T-cell (primary cell): ENCODE results near the gene OAS3. TPM values are rescaled to one million over a fixed set of nuclear protein-coding genes. Genes with fewer than 3 reads are reported as not detected.

Experiments used
- ATAC-seq, 4 experiments: fragments of 200-7000 bp in 3 of 4; fragments of 150-1000 bp in 1 of 4; cut with Tn5 transposase; replicated peaks in 1 of 4; 1 replicate in 3 of 4; 2 replicates in 1 of 4; pipeline ENCODE4 v1.10.0; 2021; ENCODE audit warnings: moderate library complexity in 3 of 4, mild to moderate bottlenecking in 2 of 4, moderate number of reproducible peaks in 1 of 4
- CTCF ChIA-PET, 2 donors: fragments of 300-600 bp; sonication (Branson Sonifier 250); formaldehyde crosslinking; loops; one replicate each; lab custom pipeline; 2022; ENCODE audit warnings: antibody characterized with exemption in 2 of 2; lab: Charles Lee
- POLR2A ChIA-PET, 2 donors: fragments of 300-600 bp; sonication (Branson Sonifier 250); formaldehyde crosslinking; loops; one replicate each; lab custom pipeline; 2022; ENCODE audit warnings: antibody characterized with exemption in 2 of 2; lab: Charles Lee
- DNase-seq, 35 experiments: peaks; one replicate each; pipeline versions ENCODE4 v3.0.0 to v3.0.0-alpha.2; 2013 to 2023
- H3K27ac ChIP-seq: one replicate; pipeline ENCODE4 v1.5.1; 2013; ENCODE audit warnings: low read length
- H3K27me3 ChIP-seq, 2 experiments: replicated peaks in 1 of 2; 1 replicate in 1 of 2; 2 replicates in 1 of 2; pipeline versions ENCODE4 v1.6.1 to v1.7.0; 2013; ENCODE audit warnings: low read length in 1 of 2, mixed read lengths in 1 of 2; ENCODE audit not compliant: control insufficient read depth in 2 of 2, insufficient read depth in 2 of 2; ENCODE audit errors: extremely low read depth in 1 of 2
- H3K36me3 ChIP-seq, 2 donors: 1 replicate in 1 of 2; 2 replicates in 1 of 2; pipeline versions ENCODE4 v1.6.1 to v1.7.0; 2013; ENCODE audit warnings: low read length in 1 of 2; ENCODE audit not compliant: control insufficient read depth in 2 of 2, insufficient read depth in 1 of 2; ENCODE audit errors: extremely low read depth in 1 of 2
- H3K4me1 ChIP-seq, 2 experiments: 1 replicate in 1 of 2; 2 replicates in 1 of 2; pipeline versions ENCODE4 v1.6.1 to v1.7.0; 2013; ENCODE audit warnings: low read length in 2 of 2, mixed read lengths in 1 of 2; ENCODE audit not compliant: insufficient read depth in 2 of 2, control insufficient read depth in 1 of 2; ENCODE audit errors: extremely low read depth in 1 of 2
- H3K4me3 ChIP-seq, 2 donors: 1 replicate in 1 of 2; 2 replicates in 1 of 2; pipeline versions ENCODE4 v1.5.1 to v1.7.0; 2013; ENCODE audit warnings: mild to moderate bottlenecking in 2 of 2, low read length in 1 of 2, moderate library complexity in 1 of 2; ENCODE audit not compliant: control insufficient read depth in 1 of 2; ENCODE audit errors: extremely low read depth in 1 of 2
- H3K9me3 ChIP-seq: 2 replicates; pipeline ENCODE4 v1.7.0; 2013
- H3K27ac Mint-ChIP-seq, 2 donors: one replicate each; pipeline ENCODE4 v1.8.0; 2020 to 2021; ENCODE audit warnings: mild to moderate bottlenecking in 2 of 2, mixed read lengths in 2 of 2
- H3K27me3 Mint-ChIP-seq, 2 donors: one replicate each; pipeline ENCODE4 v1.8.0; 2021 to 2022; ENCODE audit warnings: mixed read lengths in 2 of 2
- H3K36me3 Mint-ChIP-seq: one replicate; pipeline ENCODE4 v1.8.0; 2021; ENCODE audit warnings: mixed read lengths
- H3K4me1 Mint-ChIP-seq, 3 donors: one replicate each; pipeline ENCODE4 v1.8.0; 2020 to 2022; ENCODE audit warnings: mixed read lengths in 3 of 3, mild to moderate bottlenecking in 1 of 3
- H3K4me3 Mint-ChIP-seq, 3 donors: one replicate each; pipeline ENCODE4 v1.8.0; 2020 to 2022; ENCODE audit warnings: mild to moderate bottlenecking in 3 of 3, mixed read lengths in 3 of 3, moderate library complexity in 3 of 3
- H3K9me3 Mint-ChIP-seq, 3 donors: one replicate each; pipeline ENCODE4 v1.8.0; 2020 to 2022; ENCODE audit warnings: mixed read lengths in 3 of 3
- WGBS: methylation state at CpG from one replicate; pipeline ENCODE4 v1.1.5; 2013; ENCODE audit warnings: missing lambda C conversion rate; ENCODE audit not compliant: insufficient coverage; 5-methylcytosine and 5-hydroxymethylcytosine counted together
- total RNA-seq, 35 experiments: library from RNA in 6 of 35; stranded (reverse) in 6 of 35; fragments of 120-200 nt in 1 of 35; gene quantifications; one replicate each; pipeline versions ENCODE4 v1.2.1 to v1.2.4 and lab custom pipeline; 2013 to 2026

OAS3 gene
- total RNA-seq, 5 donors from 2014 or later (not counting 1 experiment from before 2014, with no cell fraction given) = 18.4 to 38.5 (median 24.5) TPM

GRCh38 chr12:112944024-112944690 is 5.9 kb downstream of the OAS3 start:
- 98% methylated on average over 13 of the region's 15 CpGs for WGBS
- Mint-ChIP-seq H3K4me3 (no peak overlapping the region), H3K9me3 (peaks cover 0 to 4% (median 0%) of the 10 kb centered on the region in 3 donors), H3K4me1 (peaks cover 14 to 23% (median 20%) of the 10 kb centered on the region in 3 donors), H3K27ac (no peak overlapping the region), H3K27me3 (no peaks in the 10 kb centered on the region), H3K36me3 (peaks cover 44% of the 10 kb centered on the region)
- ChIA-PET CTCF (no interaction called here), POLR2A (no interaction called here)
- DNase-seq (no peak), ATAC-seq (no peak)
- Histone ChIP-seq H3K9me3 (no peaks in the 10 kb centered on the region), H3K27me3 (no peaks in the 10 kb centered on the region), H3K36me3 (peaks cover 25 to 60% of the 10 kb centered on the region in 2 donors), H3K4me1 (peaks cover 10 to 12% of the 10 kb centered on the region in 2 experiments), H3K4me3 (no peak overlapping the region), H3K27ac (no peak overlapping the region)

- 86% methylated on average over 3 of the region's 4 CpGs for WGBS
- Mint-ChIP-seq H3K27me3 (no peaks in the 10 kb centered on the region), H3K4me1 (peaks cover under 1 to 10% (median 7%) of the 10 kb centered on the region in 3 donors), H3K36me3 (peaks cover 57% of the 10 kb centered on the region), H3K27ac (no peak overlapping the region), H3K9me3 (peaks cover 0 to 4% (median 0%) of the 10 kb centered on the region in 3 donors), H3K4me3 (no peak overlapping the region)
- CTCF ChIA-PET = no interaction called here
- no peak for ATAC-seq
- Histone ChIP-seq H3K9me3 (no peaks in the 10 kb centered on the region), H3K27me3 (no peaks in the 10 kb centered on the region), H3K4me1 (no peaks in the 10 kb centered on the region), H3K36me3 (peaks cover 25 to 66% of the 10 kb centered on the region in 2 donors), H3K4me3 (no peak overlapping the region), H3K27ac (no peak overlapping the region)
- POLR2A ChIA-PET = no interaction called here
- DNase-seq = no peak
Measured at GRCh38 chr12:112945515-112945914, 7.2 kb downstream of the OAS3 start.

- Histone ChIP-seq H3K4me3 (no peak overlapping the region), H3K36me3 (peaks cover 25 to 75% of the 10 kb centered on the region in 2 donors), H3K27me3 (no peaks in the 10 kb centered on the region), H3K27ac (no peak overlapping the region), H3K9me3 (no peaks in the 10 kb centered on the region), H3K4me1 (no peaks in the 10 kb centered on the region)
- Mint-ChIP-seq H3K27ac (no peak overlapping the region), H3K4me3 (no peak overlapping the region), H3K9me3 (peaks cover 0 to 4% (median 0%) of the 10 kb centered on the region in 3 donors), H3K27me3 (no peaks in the 10 kb centered on the region), H3K4me1 (peaks cover 0 to 6% (median 6%) of the 10 kb centered on the region in 3 donors), H3K36me3 (peaks cover 64% of the 10 kb centered on the region)
- 98% methylated on average over 8 of the region's 14 CpGs for WGBS
- no peak for DNase-seq
- POLR2A ChIA-PET = interaction anchor here in 1 of 2 donors (0.7 kb wide), 1 partner anchor 261 kb away, joined by 8 read pairs; no protein-coding TSS in a partner anchor
- ATAC-seq = no peak
- CTCF ChIA-PET = interaction anchor here in 1 of 2 donors (0.5 kb wide), 1 partner anchor 48 kb away, joined by 3 read pairs; no protein-coding TSS in a partner anchor
Measured at GRCh38 chr12:112946236-112947000, 8.1 kb downstream of the OAS3 start.

- no peaks in the 10 kb centered on the region for H3K27me3 Mint-ChIP-seq
- Histone ChIP-seq H3K9me3 (no peaks in the 10 kb centered on the region), H3K27me3 (no peaks in the 10 kb centered on the region), H3K27ac (no peak overlapping the region), H3K36me3 (peaks cover 20 to 75% of the 10 kb centered on the region in 2 donors), H3K4me3 (no peak overlapping the region), H3K4me1 (no peaks in the 10 kb centered on the region)
- ChIA-PET CTCF (no interaction called here), POLR2A (no interaction called here)
- peaks cover 0 to 9% (median 0%) of the 10 kb centered on the region in 3 donors for H3K9me3 Mint-ChIP-seq
- DNase-seq (no peak), ATAC-seq (no peak)
- no peak overlapping the region for H3K27ac Mint-ChIP-seq
- WGBS = no CpG with 5 or more reads among the region's 1 CpG
- H3K4me3 Mint-ChIP-seq = no peak overlapping the region
- H3K36me3 Mint-ChIP-seq = peaks cover 71% of the 10 kb centered on the region
- H3K4me1 Mint-ChIP-seq = peaks cover 0 to 4% (median 1%) of the 10 kb centered on the region in 3 donors
Measured at GRCh38 chr12:112947314-112947713, 9.0 kb downstream of the OAS3 start.

GRCh38 chr12:112947761-112948160 is 9.5 kb downstream of the OAS3 start:
- peaks cover 0 to 12% (median 3%) of the 10 kb centered on the region in 3 donors for H3K9me3 Mint-ChIP-seq
- Histone ChIP-seq H3K4me3 (no peak overlapping the region), H3K36me3 (peaks cover 20 to 77% of the 10 kb centered on the region in 2 donors), H3K27ac (no peak overlapping the region), H3K9me3 (no peaks in the 10 kb centered on the region), H3K27me3 (no peaks in the 10 kb centered on the region), H3K4me1 (no peaks in the 10 kb centered on the region)
- POLR2A ChIA-PET = no interaction called here
- DNase-seq = no peak
- no peaks in the 10 kb centered on the region for H3K27me3 Mint-ChIP-seq
- H3K27ac Mint-ChIP-seq = no peak overlapping the region
- H3K36me3 Mint-ChIP-seq = peaks cover 75% of the 10 kb centered on the region
- 97% methylated on average over 5 of the region's 5 CpGs for WGBS
- H3K4me3 Mint-ChIP-seq = no peak overlapping the region
- CTCF ChIA-PET = no interaction called here
- H3K4me1 Mint-ChIP-seq = peaks cover 0 to 4% (median 1%) of the 10 kb centered on the region in 3 donors
- ATAC-seq = no peak

- Mint-ChIP-seq H3K36me3 (peaks cover 82% of the 10 kb centered on the region), H3K4me1 (peaks cover 0 to 4% (median 1%) of the 10 kb centered on the region in 3 donors), H3K27ac (no peak overlapping the region), H3K4me3 (no peak overlapping the region), H3K27me3 (no peaks in the 10 kb centered on the region), H3K9me3 (peaks cover 0 to 12% (median 3%) of the 10 kb centered on the region in 3 donors)
- CTCF ChIA-PET = interaction anchor here in 1 of 2 donors (0.7 kb wide), 1 partner anchor 39 kb away, joined by 3 read pairs; no protein-coding TSS in a partner anchor
- H3K4me1 ChIP-seq = no peaks in the 10 kb centered on the region
- POLR2A ChIA-PET = no interaction called here
- no peak overlapping the region for H3K27ac ChIP-seq
- peaks cover 20 to 70% of the 10 kb centered on the region in 2 donors for H3K36me3 ChIP-seq
- H3K4me3 ChIP-seq = no peak overlapping the region
- no peak for DNase-seq
- H3K9me3 ChIP-seq = no peaks in the 10 kb centered on the region
- 93% methylated on average over 7 of the region's 7 CpGs for WGBS
- H3K27me3 ChIP-seq = no peaks in the 10 kb centered on the region
- ATAC-seq = no peak
Measured at GRCh38 chr12:112948806-112949205, 10.5 kb downstream of the OAS3 start.
